ENCODE measurements around the gene ARHGAP32. TPM values are rescaled to one million over a fixed set of nuclear protein-coding genes. Genes with fewer than 3 reads are reported as not detected.

ARHGAP32 gene
- total RNA-seq, 2 experiments from 2014 or later: 2.0 to 2.5 TPM

DNA sequence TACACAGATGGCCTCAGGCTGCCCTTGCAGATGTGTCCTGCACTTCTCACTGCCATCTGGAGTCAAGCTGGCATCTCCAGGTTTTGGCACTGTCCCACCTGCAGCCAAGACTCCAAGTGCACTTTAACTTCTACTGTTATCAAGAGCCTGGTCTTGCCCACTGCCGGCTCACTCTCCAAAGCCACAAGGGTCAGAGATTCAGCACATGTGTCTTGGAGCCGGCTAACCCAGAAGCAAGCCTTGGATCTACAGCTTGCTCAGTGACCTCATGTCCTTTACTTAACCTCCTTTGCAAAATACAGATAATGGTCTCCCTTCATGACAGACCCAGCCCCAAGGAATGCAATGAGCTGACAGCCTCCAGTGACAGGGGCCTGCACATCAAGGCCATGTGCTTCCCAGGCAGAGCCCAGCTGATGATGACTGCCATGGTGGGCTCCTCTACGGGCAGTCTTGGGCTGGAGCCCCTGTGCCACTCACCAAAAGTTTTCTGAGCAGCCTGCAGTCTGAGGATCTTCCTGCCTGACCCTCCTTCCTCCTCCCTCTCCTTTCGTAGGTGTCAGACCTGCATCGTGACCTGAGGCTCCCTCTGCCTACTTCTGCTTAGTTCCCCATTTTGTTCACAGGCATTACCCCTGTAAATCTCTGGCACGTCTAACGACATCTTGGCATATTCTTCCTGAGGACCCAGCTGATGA is 258.5 kb downstream of the ARHGAP32 start:
- Mint-ChIP-seq H3K9me3 (ENCODE audit: insufficient read depth) (no peaks in the 10 kb centered on the region), H3K36me3 (ENCODE audit: low read depth) (no peaks in the 10 kb centered on the region)
- POLR2A ChIA-PET: no interaction called here

DNA sequence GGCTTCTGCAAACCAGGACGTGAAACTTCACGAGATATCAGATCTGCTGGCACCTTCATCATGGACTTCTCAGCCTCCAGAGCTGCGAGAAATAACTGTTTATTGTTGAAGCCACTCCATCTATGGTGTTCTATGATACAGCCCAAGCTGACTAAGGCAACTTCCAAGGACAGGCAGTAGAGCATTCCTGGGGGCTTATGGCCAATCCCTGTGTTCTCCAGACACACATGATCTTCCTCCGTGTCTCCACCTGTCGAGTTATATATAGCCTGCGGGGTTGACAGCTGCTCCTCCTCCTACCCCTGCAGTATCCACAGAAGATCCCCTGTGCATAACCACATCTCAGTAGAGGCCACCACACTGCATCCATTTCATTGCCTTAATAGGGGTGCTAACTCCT is 260.5 kb downstream of the ARHGAP32 start:
- Mint-ChIP-seq H3K4me3 (no peak overlapping the region), H3K27ac (no peak overlapping the region), H3K36me3 (ENCODE audit: low read depth) (no peaks in the 10 kb centered on the region), H3K27me3 (ENCODE audit: low read depth) (no peaks in the 10 kb centered on the region), H3K4me1 (ENCODE audit: low read depth) (peaks cover 8% of the 10 kb centered on the region), H3K9me3 (ENCODE audit: insufficient read depth) (no peaks in the 10 kb centered on the region)
- no peak for ATAC-seq
- DNase-seq: no peak
- ChIA-PET POLR2A (no interaction called here), CTCF (no interaction called here)

More for the DNA sequence above, 258.5 kb downstream of the ARHGAP32 start:
- no peak for DNase-seq
- H3K27me3 Mint-ChIP-seq (ENCODE audit: low read depth): no peaks in the 10 kb centered on the region
- no peak overlapping the region for H3K4me3 Mint-ChIP-seq
- ATAC-seq: no peak
- H3K4me1 Mint-ChIP-seq (ENCODE audit: low read depth): peaks cover under 1% of the 10 kb centered on the region
- no peak overlapping the region for H3K27ac Mint-ChIP-seq
- CTCF ChIA-PET: no interaction called here

DNA sequence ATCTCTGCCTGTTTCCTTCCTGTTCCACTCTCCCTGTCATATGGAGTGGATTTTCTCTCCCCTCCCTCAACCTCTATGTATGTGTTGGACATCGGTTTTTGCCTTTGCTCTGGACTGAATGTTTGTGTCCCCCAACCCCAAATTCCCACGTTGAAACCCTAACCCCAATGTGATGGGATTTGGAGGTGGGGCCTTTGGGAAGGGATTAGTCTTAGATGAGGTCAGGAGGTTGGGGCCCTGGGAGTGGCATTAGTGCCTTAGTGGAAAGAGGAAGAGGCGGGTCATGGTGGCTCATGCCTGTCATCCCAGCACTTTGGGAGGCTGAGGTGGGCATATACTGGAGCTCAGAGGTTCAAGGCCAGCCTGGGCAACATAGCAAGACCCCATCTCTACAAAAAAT is 261.1 kb downstream of the ARHGAP32 start:
- Mint-ChIP-seq H3K9me3 (ENCODE audit: insufficient read depth) (no peaks in the 10 kb centered on the region), H3K27me3 (ENCODE audit: low read depth) (no peaks in the 10 kb centered on the region), H3K4me3 (no peak overlapping the region), H3K36me3 (ENCODE audit: low read depth) (no peaks in the 10 kb centered on the region), H3K4me1 (ENCODE audit: low read depth) (peaks cover 8% of the 10 kb centered on the region), H3K27ac (no peak overlapping the region)
- CTCF ChIA-PET: no interaction called here
- DNase-seq (no peak), ATAC-seq (no peak)
- POLR2A ChIA-PET: no interaction called here

DNA sequence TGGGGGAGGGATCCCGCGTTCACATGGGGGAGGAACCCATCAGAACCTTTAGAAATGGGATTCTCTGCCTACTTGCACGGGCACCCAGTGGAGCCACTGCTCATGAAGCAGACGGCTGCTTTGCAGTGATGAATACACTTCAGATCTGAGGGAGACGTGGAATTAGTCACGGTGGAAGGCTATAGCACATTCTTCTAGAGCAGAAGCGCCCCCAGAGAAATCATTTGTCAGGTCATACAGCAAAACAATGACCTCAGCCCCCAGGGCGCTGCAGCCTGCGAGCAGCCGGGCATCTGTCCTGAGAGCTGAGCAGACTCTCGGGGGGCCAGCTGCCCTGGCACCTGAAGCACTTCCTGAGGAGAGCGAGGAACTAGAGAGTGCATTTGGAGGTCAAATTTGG is 262.1 kb downstream of the ARHGAP32 start:
- Mint-ChIP-seq H3K4me3 (no peak overlapping the region), H3K27me3 (ENCODE audit: low read depth) (peaks cover 2% of the 10 kb centered on the region), H3K27ac (no peak overlapping the region), H3K9me3 (ENCODE audit: insufficient read depth) (no peaks in the 10 kb centered on the region), H3K4me1 (ENCODE audit: low read depth) (peaks cover 8% of the 10 kb centered on the region), H3K36me3 (ENCODE audit: low read depth) (no peaks in the 10 kb centered on the region)
- ATAC-seq (no peak), DNase-seq (no peak)
- ChIA-PET CTCF (interaction anchor here (0.7 to 1.1 kb wide), 2 partner anchors 27 to 45 kb away, joined by 3 read pairs; no protein-coding TSS in a partner anchor), POLR2A (interaction anchor here (0.9 kb wide), 1 partner anchor 11 kb away, joined by 3 read pairs; no protein-coding TSS in a partner anchor)

- CTCF ChIA-PET: interaction anchor here (0.7 to 1.9 kb wide), 4 partner anchors 19 to 44 kb away, joined by 3 to 7 read pairs (median 4); no protein-coding TSS in a partner anchor
- Mint-ChIP-seq H3K4me3 (no peak overlapping the region), H3K4me1 (ENCODE audit: low read depth) (peaks cover 8% of the 10 kb centered on the region), H3K9me3 (ENCODE audit: insufficient read depth) (no peaks in the 10 kb centered on the region), H3K27ac (no peak overlapping the region), H3K27me3 (ENCODE audit: low read depth) (peaks cover 2% of the 10 kb centered on the region), H3K36me3 (ENCODE audit: low read depth) (no peaks in the 10 kb centered on the region)
- ATAC-seq (no peak), DNase-seq (no peak)
- POLR2A ChIA-PET: interaction anchor here (0.9 kb wide), 1 partner anchor 10 kb away, joined by 3 read pairs; no protein-coding TSS in a partner anchor
Measured at GRCh38 chr11:128929468-128929867, 262.7 kb downstream of the ARHGAP32 start.

DNA sequence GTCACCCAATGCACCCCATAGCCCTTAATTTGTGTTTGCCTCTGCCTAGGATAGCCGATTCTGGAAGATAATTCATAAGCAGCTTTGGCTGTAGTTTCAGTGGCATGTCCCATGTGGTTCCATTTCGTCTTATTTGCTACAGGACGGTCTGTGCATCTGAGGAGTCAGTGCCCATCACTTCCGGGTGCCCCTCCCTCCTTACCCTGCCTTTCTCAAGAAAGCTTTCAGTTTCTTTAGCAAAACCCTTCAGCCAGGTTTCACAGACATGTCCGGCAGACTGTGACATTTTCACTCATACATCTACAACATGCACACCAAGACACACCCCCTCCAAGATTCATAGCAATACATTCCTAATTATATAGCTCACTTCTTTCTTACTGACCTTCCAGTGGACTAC is 263.7 kb downstream of the ARHGAP32 start:
- Mint-ChIP-seq H3K27ac (peak overlapping the region; percentile 1), H3K9me3 (ENCODE audit: insufficient read depth) (no peaks in the 10 kb centered on the region), H3K27me3 (ENCODE audit: low read depth) (peaks cover 2% of the 10 kb centered on the region), H3K36me3 (ENCODE audit: low read depth) (no peaks in the 10 kb centered on the region), H3K4me1 (ENCODE audit: low read depth) (peaks cover 8% of the 10 kb centered on the region), H3K4me3 (no peak overlapping the region)
- DNase-seq (peak; percentile 39), ATAC-seq (peak; percentile 29)
- ChIA-PET CTCF (interaction anchor here (0.7 to 1.9 kb wide), 6 partner anchors 20 to 79 kb away, joined by 3 to 7 read pairs (median 4); no protein-coding TSS in a partner anchor), POLR2A (interaction anchor here (1.4 kb wide), 1 partner anchor 10 kb away, joined by 3 read pairs; no protein-coding TSS in a partner anchor)

GRCh38 chr11:128927683-128928336 is 264.3 kb downstream of the ARHGAP32 start:
- peaks cover 2% of the 10 kb centered on the region for H3K27me3 Mint-ChIP-seq (ENCODE audit: low read depth)
- H3K4me3 Mint-ChIP-seq: no peak overlapping the region
- no peaks in the 10 kb centered on the region for H3K9me3 Mint-ChIP-seq (ENCODE audit: insufficient read depth)
- H3K4me1 Mint-ChIP-seq (ENCODE audit: low read depth): peaks cover 8% of the 10 kb centered on the region
- ChIA-PET POLR2A (interaction anchor here (1.4 kb wide), 1 partner anchor 9 kb away, joined by 3 read pairs; no protein-coding TSS in a partner anchor), CTCF (interaction anchor here (0.7 to 1.9 kb wide), 5 partner anchors 21 to 79 kb away, joined by 3 to 7 read pairs (median 4); no protein-coding TSS in a partner anchor)
- no peak overlapping the region for H3K27ac Mint-ChIP-seq
- ATAC-seq (no peak), DNase-seq (no peak)
- H3K36me3 Mint-ChIP-seq (ENCODE audit: low read depth): no peaks in the 10 kb centered on the region

DNA sequence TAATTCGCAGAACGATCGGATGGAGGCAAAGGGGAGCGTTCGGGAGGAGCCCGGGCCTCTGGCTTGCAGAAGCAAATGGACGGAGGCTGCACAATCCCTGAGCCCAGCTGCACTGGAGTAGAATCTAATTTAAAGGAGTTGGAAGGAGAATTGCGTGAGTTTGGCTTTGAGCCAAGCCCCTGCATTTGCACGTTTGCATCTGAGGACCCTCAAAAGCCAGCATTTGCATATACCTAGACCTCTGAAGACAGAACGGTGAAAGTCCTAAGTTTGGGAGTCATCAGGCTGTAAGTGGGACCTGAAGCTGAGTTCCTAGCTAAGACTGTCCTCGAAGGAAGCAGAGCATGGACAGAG is 265.0 kb downstream of the ARHGAP32 start:
- Mint-ChIP-seq H3K36me3 (ENCODE audit: low read depth) (no peaks in the 10 kb centered on the region), H3K9me3 (ENCODE audit: insufficient read depth) (no peaks in the 10 kb centered on the region), H3K27ac (no peak overlapping the region), H3K4me1 (ENCODE audit: low read depth) (peaks cover 8% of the 10 kb centered on the region), H3K4me3 (no peak overlapping the region), H3K27me3 (ENCODE audit: low read depth) (peaks cover 2% of the 10 kb centered on the region)
- CTCF ChIA-PET: no interaction called here
- no peak for ATAC-seq
- POLR2A ChIA-PET: no interaction called here
- DNase-seq: no peak

DNA sequence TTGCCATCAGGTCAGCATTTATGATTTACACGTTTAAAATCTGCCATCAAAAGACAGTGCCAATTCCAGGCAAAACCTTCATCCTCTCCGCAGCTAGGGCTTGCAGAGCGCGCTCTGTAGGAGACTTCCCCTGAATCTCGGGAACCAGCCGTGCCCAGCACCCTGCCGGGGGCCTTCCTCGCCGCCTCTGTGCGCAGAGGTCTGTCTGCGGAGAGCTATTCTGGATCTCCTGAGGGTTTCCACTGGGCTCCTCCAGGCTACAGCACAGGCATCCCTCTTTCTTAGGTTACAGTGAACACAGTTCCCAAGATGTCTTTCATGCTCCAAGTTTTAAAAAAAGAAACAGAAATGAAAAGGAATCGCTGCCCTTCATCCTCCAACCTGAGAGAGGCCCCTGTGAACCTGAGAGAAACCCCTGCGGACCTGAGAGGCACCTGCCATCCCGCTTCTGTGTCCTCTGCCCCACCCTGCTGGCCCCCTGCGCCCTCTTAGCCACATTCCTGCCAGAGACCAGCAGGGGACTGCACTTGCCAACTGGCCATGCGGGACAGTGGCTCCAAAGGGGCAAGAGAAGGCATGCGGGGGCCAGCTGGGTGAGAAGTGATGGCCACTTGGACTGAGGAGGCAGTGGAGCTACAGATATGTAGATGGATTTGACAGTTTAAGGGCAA is 265.6 kb downstream of the ARHGAP32 start:
- Mint-ChIP-seq H3K4me3 (no peak overlapping the region), H3K27me3 (ENCODE audit: low read depth) (peaks cover 2% of the 10 kb centered on the region), H3K9me3 (ENCODE audit: insufficient read depth) (no peaks in the 10 kb centered on the region), H3K4me1 (ENCODE audit: low read depth) (peaks cover 8% of the 10 kb centered on the region), H3K36me3 (ENCODE audit: low read depth) (no peaks in the 10 kb centered on the region), H3K27ac (no peak overlapping the region)
- ChIA-PET CTCF (no interaction called here), POLR2A (no interaction called here)
- DNase-seq: no peak
- ATAC-seq: no peak

DNA sequence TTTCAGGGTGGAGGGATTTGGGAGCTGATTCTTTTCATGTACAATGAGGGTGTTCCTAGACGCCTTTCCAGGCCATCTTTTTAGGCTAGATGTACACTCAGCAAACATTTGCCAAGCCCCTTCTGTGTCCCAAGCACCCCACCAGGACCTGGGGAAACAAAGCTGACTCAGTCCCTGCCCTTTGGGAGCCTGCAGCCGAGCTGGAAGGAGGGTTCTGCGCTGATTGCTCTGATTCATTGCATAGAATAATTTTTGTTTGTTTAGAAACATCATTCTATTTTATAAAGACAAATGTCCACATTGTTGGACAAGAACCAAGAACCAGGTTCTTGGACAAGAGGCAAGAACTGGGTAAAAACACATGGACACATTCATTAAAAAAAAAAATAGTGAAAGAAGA is 266.1 kb downstream of the ARHGAP32 start:
- ATAC-seq: no peak
- H3K27me3 Mint-ChIP-seq (ENCODE audit: low read depth): peaks cover 2% of the 10 kb centered on the region
- H3K36me3 Mint-ChIP-seq (ENCODE audit: low read depth): no peaks in the 10 kb centered on the region
- ChIA-PET POLR2A (no interaction called here), CTCF (no interaction called here)
- no peak overlapping the region for H3K27ac Mint-ChIP-seq
- H3K4me3 Mint-ChIP-seq: no peak overlapping the region
- H3K9me3 Mint-ChIP-seq (ENCODE audit: insufficient read depth): no peaks in the 10 kb centered on the region
- no peak for DNase-seq
- H3K4me1 Mint-ChIP-seq (ENCODE audit: low read depth): peaks cover 8% of the 10 kb centered on the region

GRCh38 chr11:128925250-128925600 is 266.9 kb downstream of the ARHGAP32 start:
- peaks cover 2% of the 10 kb centered on the region for H3K27me3 Mint-ChIP-seq (ENCODE audit: low read depth)
- CTCF ChIA-PET: interaction anchor here (0.7 kb wide), 1 partner anchor 40 kb away, joined by 3 read pairs; no protein-coding TSS in a partner anchor
- H3K4me3 Mint-ChIP-seq: no peak overlapping the region
- ATAC-seq (no peak), DNase-seq (no peak)
- H3K4me1 Mint-ChIP-seq (ENCODE audit: low read depth): peaks cover 8% of the 10 kb centered on the region
- H3K36me3 Mint-ChIP-seq (ENCODE audit: low read depth): no peaks in the 10 kb centered on the region
- no peaks in the 10 kb centered on the region for H3K9me3 Mint-ChIP-seq (ENCODE audit: insufficient read depth)
- POLR2A ChIA-PET: no interaction called here
- no peak overlapping the region for H3K27ac Mint-ChIP-seq
